Measurements from ENCODE around the gene GIGYF2.

- TF ChIP-seq YY1 (IDR thresholded peaks at IDR 0.05; ENCODE audit: insufficient read depth, insufficient read length): no peak
- TF ChIP-seq ZNF274 (IDR thresholded peaks at IDR 0.05; ENCODE audit: low read depth, low read length): no peak
Measured at GRCh38 chr2:232884549-232885263, 187.6 kb downstream of the GIGYF2 start.
